HUES64 (cell line): Measurements from ENCODE around the gene CNTROB.

Source experiments
- H3K27ac ChIP-seq: 2 replicates; pipeline ENCODE4 v1.7.0; 2013; ENCODE audit warnings: low read depth, low read length, inconsistent platforms
- H3K27me3 ChIP-seq: 2 replicates; pipeline ENCODE4 v1.6.1; 2013; ENCODE audit warnings: mild to moderate bottlenecking, low read length; ENCODE audit not compliant: insufficient read depth
- H3K36me3 ChIP-seq: 2 replicates; pipeline ENCODE4 v1.6.1; 2013; ENCODE audit warnings: mild to moderate bottlenecking, low read length; ENCODE audit not compliant: insufficient read depth
- H3K4me1 ChIP-seq: 2 replicates; pipeline ENCODE4 v1.6.1; 2013; ENCODE audit warnings: mild to moderate bottlenecking, low read length, moderate library complexity; ENCODE audit not compliant: insufficient read depth
- H3K4me3 ChIP-seq: 2 replicates; pipeline ENCODE4 v1.5.1; 2013; ENCODE audit warnings: mild to moderate bottlenecking, low read length, moderate library complexity
- H3K9ac ChIP-seq: 2 replicates; pipeline ENCODE4 v1.6.1; 2013; ENCODE audit warnings: mild to moderate bottlenecking, low read depth, low read length
- H3K9me3 ChIP-seq: 2 replicates; pipeline ENCODE4 v1.6.1; 2013; ENCODE audit warnings: low read depth, low read length; ENCODE audit not compliant: insufficient read depth
- WGBS: fragments of 150-250, 120-280 bp; methylation state at CpG from one replicate; pipeline ENCODE4 v1.1.7; 2013; ENCODE audit warnings: missing lambda C conversion rate; 5-methylcytosine and 5-hydroxymethylcytosine counted together

CNTROB gene

GRCh38 chr17:7929158-7930023 is 2.6 kb upstream of the CNTROB start, which contains the start of gene KCNAB3:
Gene KCNAB3, minus strand, starts transcription at chr17:7929856. Its CDS starts 421 bp downstream, at chr17:7929435.
- no peak within 1 kb of the TSS for H3K27ac ChIP-seq
- peak within 1 kb of the TSS; percentile 69 for H3K4me3 ChIP-seq
- WGBS = 9% methylated on average over 67 of the region's 67 CpGs
- H3K36me3 ChIP-seq = no peaks in the 10 kb centered on the region
- H3K9me3 ChIP-seq = no peaks in the 10 kb centered on the region
- 0 out of 2 replicates have a peak within 1 kb of the TSS, but pooled peaks have one; percentile 39 for H3K9ac ChIP-seq
- peaks cover 7% of the 10 kb centered on the region for H3K4me1 ChIP-seq
- H3K27me3 ChIP-seq = peaks cover 49% of the 10 kb centered on the region

DNA sequence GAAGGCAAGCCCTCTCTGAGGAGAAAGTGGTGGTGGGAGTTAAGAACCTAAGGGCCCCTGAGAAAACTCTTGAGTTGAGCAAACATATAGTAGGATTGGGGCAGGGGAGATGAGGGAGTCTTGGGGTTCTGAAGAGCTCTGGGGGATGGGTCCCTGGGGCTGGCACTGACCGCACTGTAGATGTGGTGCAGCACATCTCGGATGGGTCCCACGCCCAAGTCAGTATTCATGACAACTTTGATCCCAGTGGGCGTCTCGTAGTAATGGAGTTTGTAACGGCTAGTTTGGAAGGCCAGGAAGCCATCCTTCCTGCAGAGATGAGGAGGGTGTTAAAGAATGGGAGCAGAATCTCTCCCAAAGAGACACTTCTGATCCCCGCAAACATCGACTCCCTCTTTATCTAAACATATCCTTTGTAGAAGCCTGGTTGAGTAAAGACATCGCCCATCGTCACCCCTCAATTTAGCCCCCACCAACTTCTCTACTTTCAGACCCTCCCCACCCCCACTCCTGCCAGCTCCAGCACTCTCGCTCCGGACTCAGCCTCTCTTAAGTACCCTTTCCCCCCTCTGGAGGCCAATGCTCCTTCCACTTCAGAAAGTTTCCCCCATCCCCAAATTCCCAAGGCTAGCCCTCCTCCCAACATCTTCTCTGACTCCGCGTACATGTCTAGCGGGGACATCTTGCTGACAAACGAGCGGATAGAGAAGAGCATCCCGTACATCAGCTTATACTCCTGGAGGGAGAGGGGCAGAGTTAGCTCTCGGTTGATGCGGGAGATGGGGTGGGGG is 970 bp upstream of the CNTROB start:
- Histone ChIP-seq H3K4me3 (peak overlapping the region; percentile 72), H3K27me3 (peaks cover 36% of the 10 kb centered on the region), H3K4me1 (peaks cover 7% of the 10 kb centered on the region), H3K36me3 (peaks cover 8% of the 10 kb centered on the region; the same call in 1 of the 2 replicates), H3K27ac (no peak overlapping the region), H3K9ac (0 out of 2 replicates have a peak overlapping the region, but pooled peaks have one; percentile 49), H3K9me3 (no peaks in the 10 kb centered on the region)
- 39% methylated on average over 20 of the region's 20 CpGs for WGBS

- peaks cover 21% of the 10 kb centered on the region for H3K36me3 ChIP-seq
- H3K9me3 ChIP-seq = no peaks in the 10 kb centered on the region
- peaks cover 7% of the 10 kb centered on the region for H3K4me1 ChIP-seq
- peak overlapping the region; percentile 61 for H3K9ac ChIP-seq
- H3K27ac ChIP-seq = no peak overlapping the region
- peaks cover 21% of the 10 kb centered on the region for H3K27me3 ChIP-seq
- 1% methylated on average over 17 of the region's 17 CpGs for WGBS
- peak overlapping the region; percentile 72 for H3K4me3 ChIP-seq
These were observed 481 bp downstream of the CNTROB start for GRCh38 chr17:7932483-7932891.

- peaks cover 21% of the 10 kb centered on the region for H3K36me3 ChIP-seq
- no peak overlapping the region for H3K27ac ChIP-seq
- no peaks in the 10 kb centered on the region for H3K9me3 ChIP-seq
- H3K27me3 ChIP-seq = peaks cover 17% of the 10 kb centered on the region
- WGBS = 11% methylated on average over 16 of the region's 16 CpGs
- peak overlapping the region; percentile 72 for H3K4me3 ChIP-seq
- H3K9ac ChIP-seq = peak overlapping the region; percentile 61
- H3K4me1 ChIP-seq = peaks cover 7% of the 10 kb centered on the region
These were observed 943 bp downstream of the CNTROB start for GRCh38 chr17:7932949-7933348.

DNA sequence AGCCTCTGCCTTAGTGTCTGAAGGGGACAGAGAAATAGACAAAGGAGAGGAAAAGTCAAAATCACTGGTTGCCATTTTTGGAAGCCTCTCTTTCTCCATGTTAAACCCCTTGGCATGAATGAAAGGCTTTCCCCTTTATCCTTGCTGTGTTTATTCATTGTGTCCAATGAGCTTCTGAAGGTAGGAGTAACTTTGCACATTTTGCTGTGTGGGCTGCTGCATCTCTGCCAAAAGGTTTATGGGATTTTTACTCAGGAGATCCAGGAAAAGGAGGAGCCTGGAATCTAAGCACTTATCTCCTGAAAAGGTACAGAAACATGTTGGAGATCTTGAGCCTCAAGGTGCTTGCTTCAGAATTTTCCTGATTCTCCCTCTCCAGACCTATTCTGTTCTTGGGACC is 3.9 kb downstream of the CNTROB start:
- H3K9me3 ChIP-seq = no peaks in the 10 kb centered on the region
- H3K27ac ChIP-seq = no peak overlapping the region
- H3K4me1 ChIP-seq = peaks cover 7% of the 10 kb centered on the region
- H3K27me3 ChIP-seq = no peaks in the 10 kb centered on the region
- H3K9ac ChIP-seq = no peak overlapping the region
- no peak overlapping the region for H3K4me3 ChIP-seq
- H3K36me3 ChIP-seq = peaks cover 43% of the 10 kb centered on the region

DNA sequence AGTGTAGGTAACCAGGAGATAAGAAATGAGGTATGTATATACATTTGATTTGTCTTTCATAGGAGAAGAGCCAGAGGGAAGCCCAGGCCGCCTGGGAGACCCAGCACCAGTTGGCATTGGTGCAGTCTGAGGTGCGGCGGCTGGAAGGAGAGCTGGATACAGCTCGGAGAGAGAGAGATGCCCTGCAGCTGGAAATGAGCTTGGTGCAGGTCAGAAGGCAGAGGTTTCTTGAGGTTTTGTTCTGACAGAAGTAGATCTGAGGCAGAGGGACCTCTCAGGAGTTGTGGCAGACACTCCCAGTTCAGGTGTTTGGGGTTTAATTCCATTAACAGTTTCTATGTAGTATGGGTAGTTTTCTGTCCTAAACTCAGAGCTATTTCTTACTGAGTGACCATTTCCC is 8.0 kb downstream of the CNTROB start:
- Histone ChIP-seq H3K4me3 (no peak overlapping the region), H3K27ac (no peak overlapping the region), H3K9ac (no peak overlapping the region), H3K4me1 (no peaks in the 10 kb centered on the region), H3K9me3 (no peaks in the 10 kb centered on the region), H3K36me3 (peaks cover 74% of the 10 kb centered on the region), H3K27me3 (no peaks in the 10 kb centered on the region)
- 94% methylated on average over 4 of the region's 4 CpGs for WGBS

DNA sequence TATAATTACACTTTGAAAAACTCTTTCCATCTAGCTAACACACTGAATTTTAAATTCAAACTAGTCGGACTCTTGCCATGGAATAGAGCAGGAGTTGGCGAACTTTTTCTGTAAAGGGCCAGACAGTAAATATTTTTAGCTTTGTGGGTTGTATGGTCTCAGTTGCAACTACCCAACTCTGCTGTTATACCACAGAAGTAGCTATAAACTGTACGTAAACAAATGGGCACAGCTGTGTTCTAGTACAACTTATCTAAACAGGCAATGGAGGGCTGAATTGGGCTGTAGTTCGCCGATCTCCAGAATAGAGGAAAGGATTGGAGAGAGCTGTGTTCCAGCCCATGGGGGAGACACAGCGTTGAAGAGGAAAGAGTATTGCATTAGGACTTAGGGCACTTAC is 8.7 kb downstream of the CNTROB start:
- Histone ChIP-seq H3K27me3 (no peaks in the 10 kb centered on the region), H3K27ac (no peak overlapping the region), H3K9ac (no peak overlapping the region), H3K4me1 (no peaks in the 10 kb centered on the region), H3K4me3 (no peak overlapping the region), H3K36me3 (peaks cover 78% of the 10 kb centered on the region), H3K9me3 (no peaks in the 10 kb centered on the region)
- WGBS = 96% methylated on average over 6 of the region's 6 CpGs

- Histone ChIP-seq H3K4me3 (no peak overlapping the region), H3K36me3 (peaks cover 83% of the 10 kb centered on the region), H3K4me1 (no peaks in the 10 kb centered on the region), H3K9me3 (no peaks in the 10 kb centered on the region), H3K9ac (no peak overlapping the region), H3K27me3 (no peaks in the 10 kb centered on the region), H3K27ac (no peak overlapping the region)
- 92% methylated on average over 13 of the region's 13 CpGs for WGBS
These were observed 11.3 kb downstream of the CNTROB start for GRCh38 chr17:7943291-7943690.

- 95% methylated on average over 9 of the region's 9 CpGs for WGBS
- Histone ChIP-seq H3K27me3 (no peaks in the 10 kb centered on the region), H3K4me1 (no peaks in the 10 kb centered on the region), H3K36me3 (peaks cover 88% of the 10 kb centered on the region), H3K9me3 (no peaks in the 10 kb centered on the region), H3K9ac (no peak overlapping the region), H3K27ac (no peak overlapping the region), H3K4me3 (no peak overlapping the region)
These were observed 12.3 kb downstream of the CNTROB start for GRCh38 chr17:7944326-7944725.

GRCh38 chr17:7945651-7946050 is 13.6 kb downstream of the CNTROB start:
- H3K27ac ChIP-seq = no peak overlapping the region
- no peak overlapping the region for H3K4me3 ChIP-seq
- H3K4me1 ChIP-seq = no peaks in the 10 kb centered on the region
- H3K9ac ChIP-seq = no peak overlapping the region
- H3K9me3 ChIP-seq = no peaks in the 10 kb centered on the region
- H3K36me3 ChIP-seq = peaks cover 80% of the 10 kb centered on the region
- H3K27me3 ChIP-seq = no peaks in the 10 kb centered on the region
- WGBS = 84% methylated on average over 7 of the region's 7 CpGs

DNA sequence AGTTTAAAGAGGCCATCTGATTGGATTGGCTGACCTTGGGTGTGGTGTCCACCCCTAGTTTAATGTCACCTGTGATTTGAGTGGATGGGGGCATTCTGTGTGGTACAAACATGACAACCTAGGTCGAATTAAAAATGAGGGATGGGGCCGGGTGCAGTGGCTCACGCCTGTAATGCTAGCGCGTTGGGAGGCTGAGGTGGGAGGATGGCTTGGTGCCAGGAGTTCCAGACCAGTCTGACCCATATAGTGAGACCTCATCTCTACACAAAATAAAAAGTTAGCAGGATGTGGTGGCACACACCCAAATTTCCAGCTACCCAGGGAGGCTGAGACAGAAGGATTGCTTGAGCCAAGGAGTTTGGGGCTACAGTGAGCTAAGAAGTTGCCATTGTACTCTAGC is 14.4 kb downstream of the CNTROB start:
- WGBS = 85% methylated on average over 5 of the region's 5 CpGs
- no peaks in the 10 kb centered on the region for H3K27me3 ChIP-seq
- no peaks in the 10 kb centered on the region for H3K9me3 ChIP-seq
- H3K27ac ChIP-seq = no peak overlapping the region
- no peak overlapping the region for H3K9ac ChIP-seq
- peaks cover 72% of the 10 kb centered on the region for H3K36me3 ChIP-seq
- no peaks in the 10 kb centered on the region for H3K4me1 ChIP-seq
- no peak overlapping the region for H3K4me3 ChIP-seq
